Adrenal gland (tissue), 5 donors: ENCODE results near the gene SIL1.

Experiments used
- CTCF ChIP-seq, 6 experiments: fragments of 450-650 bp in 4 of 6; fragments of 200-600 bp in 2 of 6; sonication (generic) in 1 of 6; IDR thresholded peaks; 1 replicate in 5 of 6; 2 replicates in 1 of 6; pipeline versions ENCODE4 v1.5.1 to v1.8.0; 2016 to 2021; ENCODE audit warnings: antibody characterized with exemption in 6 of 6, mild to moderate bottlenecking in 2 of 6, moderate library complexity in 1 of 6
- POLR2A ChIP-seq, 2 donors: fragments of 450-650 bp; IDR thresholded peaks; one replicate each; pipeline ENCODE4 v1.6.1; 2017; ENCODE audit warnings: antibody characterized with exemption in 2 of 2, mild to moderate bottlenecking in 2 of 2, moderate library complexity in 1 of 2
- donor health status: DM: no; HTN: no; CAD: no.

- TF ChIP-seq CTCF (IDR thresholded peaks at IDR 0.05) (no peak), POLR2A (IDR thresholded peaks at IDR 0.05) (no peak)
These were observed 212.9 kb downstream of the SIL1 start for GRCh38 chr5:138985256-138985655.
